ENCODE measurements around the gene DYNC1I2. TPM values are rescaled to one million over a fixed set of nuclear protein-coding genes. Genes with fewer than 3 reads are reported as not detected.
A peak's percentile ranks its signal among the peaks of the same experiment; 100 is the strongest.

DYNC1I2 gene
- 39.4 TPM for total RNA-seq (2021; ENCODE audit: unreplicated experiment)
- 31.6 and 34.2 TPM in 2 replicates for polyA plus RNA-seq (2012)
- percentile 79 among the genes with signal in this experiment for Bru-seq, nascent RNA
- percentile 76 among the genes with signal in this experiment for BruChase-seq, experiment 1, labeled RNA remaining after a 6-hour chase
- percentile 73 among the genes with signal in this experiment for BruChase-seq, experiment 2, labeled RNA remaining after a 2-hour chase
- long read RNA-seq, transcript DYNC1I2-203 (16 exons, 2,572 nt), result major isoform, 17 of 49 reads
- long read RNA-seq, transcript DYNC1I2-201 (16 exons, 2,589 nt), result minor isoform, 8 of 49 reads
- long read RNA-seq, partial matches to known transcripts, result 13 of 49 reads
- long read RNA-seq, other reads (novel, unspliced or antisense), result 9 of 49 reads

GRCh38 chr2:171687287-171688128 lies at the start of gene DYNC1I2:
TSS of gene DYNC1I2 (plus strand) at chr2:171687469. CDS start at chr2:171690156, 2,687 bp downstream.
- H3K9ac ChIP-seq (ENCODE audit: low read length), result peak within 1 kb of the TSS; percentile 74
- BruUV-seq (replicated peaks), result TSS peak; percentile 69
- ATAC-seq (peak; percentile 97), DNase-seq (ENCODE audit: low read depth, low spot score) (peak; percentile 95)
- peaks cover 5% of the 10 kb centered on the region in 2 experiments; a peak in 2 of 4 replicates for H3K36me3 ChIP-seq (ENCODE audit: control insufficient read depth in 1 of 2, insufficient read depth in 2 of 2, low read length in 2 of 2)
- peak within 1 kb of the TSS; percentile 70 for H3K27ac ChIP-seq (ENCODE audit: low read depth, low read length)
- H3K27me3 ChIP-seq (ENCODE audit: insufficient read depth, low read length), result no peaks in the 10 kb centered on the region
- ChIA-PET CTCF (interaction anchor here (0.9 to 1.0 kb wide), 2 partner anchors 14 to 759 kb away, joined by 3 read pairs; partner anchors contain the start of gene GORASP2), RAD21 (ENCODE audit: low non-redundant PET in 1 of 2, low total read pairs in 2 of 2, uncharacterized antibody in 2 of 2, unreplicated experiment in 2 of 2) (interaction anchor here (0.7 to 1.3 kb wide), 2 partner anchors 224 to 426 kb away, joined by 3 read pairs; no protein-coding TSS in a partner anchor), POLR2A (interaction anchor here (0.8 to 1.2 kb wide), 2 partner anchors 10 to 12 kb away, joined by 3 to 4 read pairs; no protein-coding TSS in a partner anchor)
- H3K9me2 ChIP-seq (ENCODE audit: insufficient read depth), result peaks cover 3% of the 10 kb centered on the region; the same call in 1 of the 2 replicates
- H4K20me1 ChIP-seq (ENCODE audit: insufficient read depth), result no peaks in the 10 kb centered on the region
- peaks cover 44% of the 10 kb centered on the region for H3K79me2 ChIP-seq (ENCODE audit: insufficient read depth, low read length)
- no peaks in the 10 kb centered on the region for H3K9me3 ChIP-seq (ENCODE audit: control insufficient read depth in 1 of 2, insufficient read depth in 1 of 2, low read depth in 1 of 2, low read length in 2 of 2)
- intact Hi-C loops (cut with micrococcal nuclease), result no loop called here
- H3K4me2 ChIP-seq (ENCODE audit: low read length), result peak within 1 kb of the TSS; percentile 86
- peak within 1 kb of the TSS; percentile 73 to 95 for H3K4me3 ChIP-seq (replicated peaks in 1 of 2; ENCODE audit: low read depth in 1 of 2, low read length in 2 of 2)
- peak within 1 kb of the TSS; percentile 83 for H2AFZ ChIP-seq (ENCODE audit: low read depth, low read length, poor library complexity, severe bottlenecking)
- peaks cover 0 to 13% of the 10 kb centered on the region in 2 experiments; a peak in 2 of 4 replicates for H3K4me1 ChIP-seq (ENCODE audit: control insufficient read depth in 1 of 2, insufficient read depth in 2 of 2, low read length in 2 of 2)
- TF ChIP-seq POLR2AphosphoS5 (IDR thresholded peaks at IDR 0.05; ENCODE audit: low read depth, low read length) (no peak; the same call in none of the 2 replicates), SRF (IDR thresholded peaks at IDR 0.05; ENCODE audit: low read depth) (no peak), EGR1 (IDR thresholded peaks at IDR 0.05; ENCODE audit: low read depth) (no peak), TCF7L2 (IDR thresholded peaks at IDR 0.05; ENCODE audit: borderline replicate concordance, extremely low read depth, insufficient read depth, insufficient read length) (peak; percentile 93), CEBPB (IDR thresholded peaks at IDR 0.05; ENCODE audit: low read depth) (no peak), ZFX (IDR thresholded peaks at IDR 0.05) (peak; percentile 77), SP1 (IDR thresholded peaks at IDR 0.05; ENCODE audit: low read depth) (peak; percentile 80), CBX3 (IDR thresholded peaks at IDR 0.05; ENCODE audit: low read depth) (no peak), YY1 (IDR thresholded peaks at IDR 0.05; ENCODE audit: extremely low read depth, insufficient replicate concordance, low read depth, low read length) (peak; percentile 71), JUND (IDR thresholded peaks at IDR 0.05) (peak; percentile 12), MAX (IDR thresholded peaks at IDR 0.05) (peak; percentile 36), POLR2A (IDR thresholded peaks at IDR 0.05; ENCODE audit: borderline replicate concordance, extremely low read depth, insufficient read depth, insufficient read length) (no peak), FOSL1 (IDR thresholded peaks at IDR 0.05; ENCODE audit: low read depth) (no peak), ZBTB33 (IDR thresholded peaks at IDR 0.05; ENCODE audit: extremely low read depth, insufficient replicate concordance, low read length) (peak; percentile 37), SIN3A (IDR thresholded peaks at IDR 0.05; ENCODE audit: low read depth) (peak; percentile 67; the same call in 1 of the 2 replicates), EZH2 (IDR thresholded peaks at IDR 0.05) (no peak), RAD21 (IDR thresholded peaks at IDR 0.05; ENCODE audit: low read depth) (no peak), CTCF (IDR thresholded peaks at IDR 0.05 in 2 of 3, conservative IDR thresholded peaks at IDR 0.05 in 1 of 3; ENCODE audit: borderline replicate concordance in 1 of 3, insufficient read depth in 1 of 3, low read depth in 2 of 3, low read length in 2 of 3) (no peak), EZH2phosphoT487 (IDR thresholded peaks at IDR 0.05; ENCODE audit: borderline replicate concordance) (no peak), ELF1 (IDR thresholded peaks at IDR 0.05; ENCODE audit: borderline replicate concordance, low read depth) (peak; percentile 88), ZNF274 (IDR thresholded peaks at IDR 0.05; ENCODE audit: low read depth, low read length) (no peak)
